Peyer's patch (tissue), 4 donors: ENCODE measurements around the gene UST.

Source experiments
- POLR2A ChIP-seq, 2 donors: fragments of 450-650 bp; IDR thresholded peaks; one replicate each; pipeline ENCODE4 v1.5.1; 2017; ENCODE audit warnings: antibody characterized with exemption in 2 of 2, mild to moderate bottlenecking in 2 of 2, moderate library complexity in 2 of 2
- TF ChIP-seq, protein P1 (sequence below), 6 experiments: fragments of 450-650 bp in 4 of 6; fragments of 200-600 bp in 2 of 6; sonication (generic) in 1 of 6; IDR thresholded peaks; one replicate each; pipeline ENCODE4 v1.5.1; 2017 to 2019; ENCODE audit warnings: antibody characterized with exemption in 6 of 6, mild to moderate bottlenecking in 3 of 6, moderate library complexity in 1 of 6

DNA sequence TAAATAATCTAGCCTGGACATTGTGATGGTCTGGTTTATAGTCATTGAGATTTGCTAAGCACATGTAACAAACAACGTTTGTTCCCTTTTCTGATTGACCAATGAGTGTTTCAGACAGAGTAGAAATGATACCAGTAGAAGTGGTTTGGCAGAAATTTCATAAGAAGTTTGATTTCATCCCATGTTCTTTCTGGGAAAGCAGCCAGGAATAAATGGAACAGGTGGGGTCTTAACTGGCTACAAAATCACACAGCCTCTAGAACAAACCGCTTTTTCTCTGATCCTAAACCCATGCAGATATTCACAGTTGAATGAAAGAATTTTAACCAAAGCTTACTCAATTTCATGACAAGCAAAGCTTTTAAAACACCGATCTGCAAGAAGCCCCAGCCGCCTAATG lies 227.5 kb downstream of the UST start:
- TF ChIP-seq, protein P1, sequence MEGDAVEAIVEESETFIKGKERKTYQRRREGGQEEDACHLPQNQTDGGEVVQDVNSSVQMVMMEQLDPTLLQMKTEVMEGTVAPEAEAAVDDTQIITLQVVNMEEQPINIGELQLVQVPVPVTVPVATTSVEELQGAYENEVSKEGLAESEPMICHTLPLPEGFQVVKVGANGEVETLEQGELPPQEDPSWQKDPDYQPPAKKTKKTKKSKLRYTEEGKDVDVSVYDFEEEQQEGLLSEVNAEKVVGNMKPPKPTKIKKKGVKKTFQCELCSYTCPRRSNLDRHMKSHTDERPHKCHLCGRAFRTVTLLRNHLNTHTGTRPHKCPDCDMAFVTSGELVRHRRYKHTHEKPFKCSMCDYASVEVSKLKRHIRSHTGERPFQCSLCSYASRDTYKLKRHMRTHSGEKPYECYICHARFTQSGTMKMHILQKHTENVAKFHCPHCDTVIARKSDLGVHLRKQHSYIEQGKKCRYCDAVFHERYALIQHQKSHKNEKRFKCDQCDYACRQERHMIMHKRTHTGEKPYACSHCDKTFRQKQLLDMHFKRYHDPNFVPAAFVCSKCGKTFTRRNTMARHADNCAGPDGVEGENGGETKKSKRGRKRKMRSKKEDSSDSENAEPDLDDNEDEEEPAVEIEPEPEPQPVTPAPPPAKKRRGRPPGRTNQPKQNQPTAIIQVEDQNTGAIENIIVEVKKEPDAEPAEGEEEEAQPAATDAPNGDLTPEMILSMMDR (IDR thresholded peaks at IDR 0.05): no peak
- TF ChIP-seq POLR2A (IDR thresholded peaks at IDR 0.05): no peak
